ENCODE data around the gene AFF3.

The AFF3 gene

DNA sequence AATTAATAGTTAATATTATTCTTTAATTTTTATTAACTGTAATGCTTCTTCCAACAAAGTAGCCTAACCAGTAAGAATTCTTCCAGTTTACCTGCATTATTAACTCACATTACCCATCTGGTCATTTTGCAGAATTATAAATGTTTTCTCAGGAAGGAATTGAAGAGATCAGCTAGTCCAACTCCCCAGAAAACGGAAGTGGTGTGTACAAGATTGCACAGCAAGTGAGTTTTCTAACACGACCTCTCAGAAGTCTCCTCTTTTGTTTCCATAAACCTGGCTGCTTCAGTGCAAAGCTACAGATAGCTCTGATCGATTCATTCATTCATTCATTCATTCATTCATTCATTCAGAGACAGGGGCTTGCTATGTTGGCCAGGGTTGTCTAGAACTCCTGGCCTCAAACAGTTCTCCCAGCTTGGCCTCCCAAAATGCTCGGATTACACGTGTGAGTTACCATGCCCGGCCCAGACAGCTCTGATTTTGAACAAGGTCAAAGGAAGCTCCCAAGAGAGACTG is 523.8 kb downstream of the AFF3 start:
- DNase-seq = no peak

- no peak for DNase-seq
Observed at GRCh38 chr2:99617811-99618210, 524.6 kb downstream of the AFF3 start.

GRCh38 chr2:99615247-99615771 is 527.1 kb downstream of the AFF3 start:
- peak in 1 of 2 experiments; percentile 42 for DNase-seq

DNA sequence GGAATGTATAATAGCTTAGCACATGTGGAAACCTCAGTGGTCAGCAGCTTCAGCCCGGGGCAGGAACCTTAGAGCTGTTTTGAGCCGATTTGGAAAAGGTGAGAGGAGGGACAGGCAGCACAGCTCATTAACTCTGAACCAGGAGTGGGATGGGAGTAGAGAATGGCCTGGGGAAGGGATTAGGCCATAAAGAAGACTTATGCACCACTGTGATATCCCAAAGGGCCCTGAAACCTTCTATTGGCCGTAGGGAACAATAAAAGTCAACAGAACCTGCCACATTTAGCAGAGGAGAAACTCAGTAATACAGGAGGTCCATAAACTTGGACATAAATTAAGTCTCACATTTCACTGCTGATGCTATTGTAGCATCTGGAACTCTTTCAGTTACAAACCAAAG is 528.4 kb downstream of the AFF3 start:
- DNase-seq = no peak

DNA sequence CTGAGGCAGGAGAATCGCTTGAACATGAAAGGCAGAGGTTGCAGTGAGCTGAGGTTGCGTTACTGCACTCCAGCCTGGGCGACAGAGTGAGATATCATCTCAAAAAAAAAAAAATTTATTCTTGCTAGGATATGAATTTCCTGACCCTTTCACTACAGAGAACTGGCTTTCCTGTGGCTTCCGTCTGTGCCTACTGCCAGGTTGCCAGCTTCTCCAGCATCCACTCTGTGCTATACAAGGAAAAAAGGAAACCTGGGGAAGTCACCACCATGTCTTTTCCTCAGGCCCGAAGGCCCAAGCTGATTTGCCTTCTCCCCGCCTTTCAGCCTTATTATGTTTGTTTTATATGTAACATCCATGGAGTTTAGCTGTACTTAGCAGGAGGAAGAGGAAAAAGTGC is 530.6 kb downstream of the AFF3 start:
- DNase-seq = no peak

- no peak for DNase-seq
Observed at GRCh38 chr2:99611034-99611433, 531.4 kb downstream of the AFF3 start.

- DNase-seq = no peak
Observed at GRCh38 chr2:99609851-99610381, 532.5 kb downstream of the AFF3 start.

GRCh38 chr2:99608861-99609260 is 533.5 kb downstream of the AFF3 start:
- no peak for DNase-seq

DNA sequence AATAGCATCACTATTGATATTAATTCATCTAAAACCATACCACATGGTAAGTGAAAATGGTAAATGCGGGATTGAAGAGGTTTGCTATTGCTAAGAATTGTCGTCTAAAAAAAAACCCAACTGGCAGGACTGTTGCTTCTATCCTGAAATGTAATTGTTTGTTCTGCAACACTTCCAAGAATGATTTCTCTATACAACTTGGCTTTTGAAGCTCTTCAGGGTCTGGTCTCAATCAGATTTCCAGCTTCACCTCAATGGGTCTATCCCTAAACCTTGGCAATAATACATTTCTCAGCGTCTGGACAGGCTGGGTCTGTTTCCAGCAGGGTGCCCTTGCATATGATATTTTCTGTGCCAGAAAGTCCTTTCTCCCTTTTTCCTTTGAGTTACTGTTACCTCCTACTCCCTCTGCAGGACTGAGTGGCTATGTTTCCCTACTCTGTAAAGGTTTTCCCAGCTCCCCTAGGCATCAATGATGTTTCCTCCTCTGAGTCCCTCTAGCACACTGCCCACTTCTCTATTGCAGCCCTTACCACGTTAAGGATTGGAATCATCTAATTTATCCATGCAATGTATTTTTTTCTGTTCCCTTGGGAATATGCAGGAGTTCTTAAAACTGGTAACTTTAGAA is 534.4 kb downstream of the AFF3 start:
- peak in 1 of 2 experiments; percentile 30 for DNase-seq

GRCh38 chr2:99607454-99607853 is 534.9 kb downstream of the AFF3 start:
- DNase-seq = no peak

DNA sequence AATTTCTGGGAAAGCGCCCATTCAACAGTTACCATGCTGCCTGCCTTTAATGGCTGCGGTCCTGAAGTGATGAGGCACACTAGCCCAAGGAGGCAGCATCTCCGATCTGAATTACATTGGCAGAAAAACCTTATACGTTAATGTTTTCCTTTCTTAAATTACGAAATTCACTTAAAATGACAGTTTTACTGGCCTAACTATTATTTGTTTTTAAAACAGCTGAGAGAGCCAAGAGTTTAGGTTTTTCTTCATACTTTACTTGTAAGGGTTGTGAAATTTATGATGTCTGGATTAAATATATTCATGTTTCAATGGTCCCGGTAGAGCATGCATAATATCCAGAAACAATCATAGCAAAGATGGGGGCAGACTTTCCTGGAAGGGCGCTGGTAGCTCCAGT is 537.4 kb downstream of the AFF3 start:
- no peak for DNase-seq

GRCh38 chr2:99602476-99602875 is 539.9 kb downstream of the AFF3 start:
- no peak for DNase-seq

- no peak for DNase-seq
Observed at GRCh38 chr2:99600981-99601651, 541.3 kb downstream of the AFF3 start.

GRCh38 chr2:99598441-99598840 is 543.9 kb downstream of the AFF3 start:
- DNase-seq = no peak

DNA sequence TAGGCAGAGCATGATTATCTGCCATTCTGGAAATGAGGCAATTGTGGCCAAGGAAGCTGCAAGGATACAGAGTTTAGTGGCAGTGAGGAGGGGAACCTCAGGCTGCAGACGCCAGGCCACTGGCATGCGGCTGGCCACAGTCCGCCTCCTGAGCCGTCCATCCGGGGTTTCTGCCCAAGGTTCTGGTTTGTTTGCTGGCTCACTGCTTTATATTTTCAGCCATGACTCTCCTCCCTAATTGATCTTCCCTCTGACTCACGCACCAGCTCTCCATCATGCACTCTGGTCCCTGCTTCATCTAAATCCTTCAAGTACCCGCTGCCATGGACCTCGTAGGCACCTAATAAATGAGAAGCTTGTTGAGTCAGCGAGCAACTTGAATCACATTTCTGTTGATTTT is 544.8 kb downstream of the AFF3 start:
- DNase-seq = no peak

- DNase-seq = no peak
Observed at GRCh38 chr2:99595373-99595772, 547.0 kb downstream of the AFF3 start.

DNA sequence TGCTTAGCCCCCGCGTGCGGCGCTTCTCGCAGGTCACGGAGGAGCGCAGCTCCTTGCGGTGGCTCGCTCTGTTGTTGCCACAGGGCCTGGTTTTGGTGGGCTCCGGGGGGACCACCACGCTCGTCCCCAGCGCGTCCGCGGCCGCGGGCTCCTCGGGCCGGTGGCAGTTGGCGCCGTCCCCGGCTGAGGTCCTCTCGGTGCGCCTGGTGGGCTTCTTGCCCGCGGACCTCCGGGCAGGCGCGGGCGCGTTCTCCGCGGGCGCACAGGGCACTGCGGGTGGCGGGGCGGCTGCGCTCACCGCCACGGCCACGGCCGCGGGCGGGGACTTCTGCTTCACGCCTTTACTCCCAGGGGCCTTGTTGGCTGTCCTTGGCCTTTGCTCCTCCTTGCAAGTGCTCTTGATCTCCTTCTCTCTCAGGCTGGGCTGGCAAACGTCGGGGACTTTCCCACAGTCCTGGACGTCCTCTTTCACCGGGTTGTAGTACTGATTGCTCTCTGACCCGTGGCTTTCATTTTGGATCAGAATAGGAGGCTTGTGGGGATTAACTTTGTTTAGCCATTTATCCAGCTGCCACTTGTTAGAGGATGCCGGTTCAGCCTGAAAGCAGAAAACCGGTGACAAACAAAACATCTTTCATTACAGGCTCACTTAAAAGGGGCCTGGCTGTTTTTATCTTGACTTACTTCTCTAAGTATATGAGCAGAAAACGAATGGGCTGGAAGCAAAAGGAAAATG is 548.5 kb downstream of the AFF3 start:
- DNase-seq = no peak

DNA sequence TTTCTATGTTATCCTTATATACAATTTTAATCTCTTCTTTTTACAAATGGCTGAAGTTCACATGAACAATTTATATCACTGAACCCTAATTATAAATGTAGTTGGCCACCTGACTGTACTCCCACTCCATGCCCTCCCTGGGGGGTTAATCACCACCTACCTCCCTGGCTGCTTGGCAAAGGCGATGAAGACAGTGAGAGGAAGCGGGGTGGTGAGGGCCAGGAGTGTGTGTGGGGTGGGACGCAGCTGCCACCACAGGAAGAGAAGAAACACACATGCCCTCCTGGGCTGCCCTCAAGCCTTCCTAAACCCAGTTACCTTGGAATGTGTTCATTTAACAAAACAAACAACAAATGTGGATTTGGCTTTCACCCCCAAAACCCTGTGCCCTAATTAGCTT is 565.6 kb downstream of the AFF3 start:
- DNase-seq = no peak

DNA sequence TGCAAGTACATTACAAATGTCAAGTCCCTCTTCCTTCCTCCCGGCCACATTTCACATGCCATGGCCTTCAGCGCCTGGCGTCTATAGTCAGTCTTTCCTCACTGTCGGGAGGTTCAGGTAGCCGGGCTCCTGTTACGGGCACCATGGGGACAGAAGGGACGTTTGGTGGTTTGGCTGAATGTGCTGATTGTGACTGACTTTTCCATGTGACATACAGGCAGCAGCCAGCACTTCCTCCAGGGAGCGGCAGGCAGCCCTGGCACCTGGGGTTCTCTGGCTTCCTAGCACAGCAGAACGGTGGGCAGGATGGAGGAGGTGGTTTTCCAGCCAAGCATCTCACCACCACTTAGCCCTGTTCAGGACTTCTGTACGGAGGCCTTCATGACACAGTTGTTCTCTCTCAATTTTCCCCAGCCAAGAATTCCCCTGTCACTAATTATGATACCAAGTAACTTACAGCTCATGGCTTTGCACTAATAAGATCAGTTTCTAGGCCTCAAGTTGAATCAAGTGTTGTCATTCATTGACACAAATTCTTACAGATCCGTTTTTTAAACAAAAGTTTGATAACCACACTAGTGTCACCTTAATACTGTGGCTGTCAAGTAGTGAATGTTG is 568.6 kb downstream of the AFF3 start:
- DNase-seq = peak in 1 of 2 experiments; percentile 50

GRCh38 chr2:99572373-99573164 is 569.8 kb downstream of the AFF3 start:
- DNase-seq = peak in 1 of 2 experiments; percentile 20

DNA sequence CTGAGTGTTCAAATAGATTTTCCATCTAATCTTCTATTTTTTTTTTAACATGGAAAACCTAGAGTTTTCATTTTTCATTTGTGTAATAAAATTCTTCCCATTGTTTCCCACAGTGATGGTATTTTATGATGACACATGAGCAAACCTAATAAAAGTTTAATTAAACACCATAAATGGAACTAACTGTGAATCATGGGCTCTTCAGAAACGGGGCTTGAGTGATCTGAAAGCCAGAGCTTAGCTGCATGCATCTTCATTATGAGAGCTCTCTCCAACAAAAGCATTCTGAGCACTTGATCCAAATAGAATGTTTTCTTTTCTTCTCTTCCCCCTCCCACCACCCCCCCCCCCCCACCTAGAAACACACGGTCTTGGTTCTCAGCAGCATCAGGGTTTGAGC is 570.4 kb downstream of the AFF3 start:
- DNase-seq = no peak

DNA sequence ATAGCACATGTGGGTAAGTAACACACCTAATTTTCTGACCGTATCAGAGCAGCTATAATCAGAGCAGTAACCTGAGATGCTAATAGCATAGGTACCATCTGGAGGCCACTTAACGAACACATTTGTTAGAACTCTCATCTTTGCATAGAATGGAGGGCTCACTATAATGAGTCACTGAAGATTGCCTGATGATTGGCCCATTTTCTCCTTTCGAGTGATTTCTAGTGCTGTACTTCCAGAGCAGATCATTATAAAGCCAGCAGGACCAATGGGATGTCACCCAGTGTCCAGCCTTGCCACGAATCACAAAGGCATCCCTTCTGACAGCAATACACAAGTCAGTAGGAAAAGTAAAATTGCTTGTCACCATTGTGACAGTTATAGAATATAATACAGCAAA is 570.9 kb downstream of the AFF3 start:
- peak; percentile 57 to 68 for DNase-seq
